ENCODE results near the gene KCNAB2.

DNA sequence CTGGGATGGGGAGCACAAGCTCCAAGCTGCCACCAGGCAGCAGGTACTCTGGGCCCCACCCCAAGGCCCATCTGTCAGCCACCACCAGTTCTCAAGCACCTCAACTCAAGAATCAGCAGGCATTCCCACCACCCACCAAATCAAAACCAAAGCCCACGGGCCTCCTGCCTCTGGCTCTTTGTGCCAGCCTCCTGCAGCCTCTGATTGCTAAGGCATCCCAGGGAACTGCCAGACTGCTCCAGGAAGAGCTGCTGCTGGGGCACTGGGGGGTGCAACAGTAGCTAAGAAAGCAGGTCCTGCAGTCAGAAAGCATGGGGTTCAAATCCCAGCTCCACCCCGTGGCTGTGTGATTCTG is 99.7 kb downstream of the KCNAB2 start:
- TF ChIP-seq POLR2A (IDR thresholded peaks at IDR 0.05; ENCODE audit: low read depth, low read length): no peak
- no peak for TF ChIP-seq POLR2AphosphoS5 (IDR thresholded peaks at IDR 0.05; ENCODE audit: low read depth, low read length)
- TF ChIP-seq TAF1 (IDR thresholded peaks at IDR 0.05; ENCODE audit: borderline replicate concordance, low read depth, low read length): no peak

Data from GM12892 (cell line).